HEK293T (cell line): Measurements from ENCODE around the gene IL18R1.
"Not testable (repeated sequence)": the region's sequence is repeated elsewhere in the genome, so short reads cannot be mapped to it uniquely, and the experiment has no call there.

Experiments used
- CTCF ChIA-PET: fragments of 350-600 bp; formaldehyde crosslinking; extraction: SDS; loops from one replicate; lab custom pipeline; 2021; ENCODE audit warnings: antibody characterized with exemption, inconsistent platforms; lab: Yijun Ruan, JAX
- POLR2A ChIA-PET: fragments of 350-600 bp; formaldehyde crosslinking; extraction: SDS; loops from one replicate; lab custom pipeline; 2020; ENCODE audit warnings: antibody characterized with exemption, inconsistent platforms; lab: Yijun Ruan, JAX
- DNase-seq: peaks from one replicate; pipeline ENCODE4 v3.0.0; 2012; ENCODE audit warnings: mixed read lengths; ENCODE audit errors: extremely low spot score
- ARNT ChIP-seq: fragments of 450-650 bp; IDR thresholded peaks from 2 replicates; pipeline ENCODE4 v1.6.1; 2017; ENCODE audit warnings: mild to moderate bottlenecking
- BHLHE40 ChIP-seq: fragments of 450-650 bp; IDR thresholded peaks from 2 replicates; pipeline ENCODE4 v1.6.1; 2016; ENCODE audit warnings: mild to moderate bottlenecking, moderate library complexity, borderline replicate concordance
- CTBP1 ChIP-seq: fragments of 450-650 bp; IDR thresholded peaks from 2 replicates; pipeline ENCODE4 v1.6.1; 2016; ENCODE audit warnings: borderline replicate concordance
- ELF4 ChIP-seq: fragments of 450-650 bp; IDR thresholded peaks from 2 replicates; pipeline ENCODE4 v1.6.1; 2017; ENCODE audit warnings: antibody characterized with exemption
- FOXA1 ChIP-seq: fragments of 450-650 bp; IDR thresholded peaks from 2 replicates; pipeline ENCODE4 v1.6.1; 2016; ENCODE audit warnings: mild to moderate bottlenecking
- FOXK2 ChIP-seq: fragments of 450-650 bp; IDR thresholded peaks from 2 replicates; pipeline ENCODE4 v1.6.1; 2016; ENCODE audit warnings: mild to moderate bottlenecking
- FOXM1 ChIP-seq: fragments of 450-650 bp; IDR thresholded peaks from 2 replicates; pipeline ENCODE4 v1.6.1; 2017; ENCODE audit warnings: mild to moderate bottlenecking, borderline replicate concordance
- HDGF ChIP-seq: fragments of 450-650 bp; IDR thresholded peaks from 2 replicates; pipeline ENCODE4 v1.6.1; 2017; ENCODE audit warnings: antibody characterized with exemption, borderline replicate concordance
- L3MBTL2 ChIP-seq: fragments of 450-650 bp; conservative IDR thresholded peaks from 2 replicates; pipeline ENCODE4 v1.6.1; 2016; ENCODE audit warnings: mild to moderate bottlenecking
- LEF1 ChIP-seq: fragments of 450-650 bp; IDR thresholded peaks from 2 replicates; pipeline ENCODE4 v1.6.1; 2017; ENCODE audit warnings: mild to moderate bottlenecking, borderline replicate concordance
- NFRKB ChIP-seq: fragments of 450-650 bp; IDR thresholded peaks from 2 replicates; pipeline ENCODE4 v1.6.1; 2016; ENCODE audit warnings: mild to moderate bottlenecking, moderate library complexity
- SP1 ChIP-seq: fragments of 450-650 bp; IDR thresholded peaks from 2 replicates; pipeline ENCODE4 v1.6.1; 2017
- SUZ12 ChIP-seq: fragments of 450-650 bp; IDR thresholded peaks from 2 replicates; pipeline ENCODE4 v1.6.1; 2016; ENCODE audit warnings: mild to moderate bottlenecking
- TARDBP ChIP-seq: fragments of 450-650 bp; IDR thresholded peaks from 2 replicates; pipeline ENCODE4 v1.6.1; 2016
- ZNF384 ChIP-seq: fragments of 450-650 bp; IDR thresholded peaks from 2 replicates; pipeline ENCODE4 v1.6.1; 2016
- TF ChIP-seq, protein P1 (sequence below): fragments of 450-650 bp; IDR thresholded peaks from 2 replicates; pipeline ENCODE4 v1.6.1; 2016

The IL18R1 gene

DNA sequence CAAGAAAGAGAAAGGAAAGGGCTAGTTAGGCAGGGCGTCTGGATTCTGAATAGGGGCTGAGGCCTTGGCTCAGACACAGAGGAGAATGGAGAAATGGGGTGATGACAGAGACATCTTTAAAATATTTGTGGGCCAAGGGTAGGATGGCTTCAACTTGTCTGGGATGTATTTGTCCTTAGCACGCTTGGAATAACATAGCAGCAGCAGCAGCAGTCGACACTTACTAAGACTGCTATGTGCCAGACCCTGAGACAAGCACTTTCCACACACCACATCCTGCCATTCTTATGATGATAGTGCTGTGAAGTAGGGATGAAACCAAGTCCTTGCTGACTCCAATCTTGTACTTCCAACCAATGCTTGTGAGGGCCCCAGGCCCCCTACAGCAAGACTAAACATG, 41.6 kb upstream of the IL18R1 start:
- POLR2A ChIA-PET, result no interaction called here
- TF ChIP-seq FOXM1, result no peak
- no peak for TF ChIP-seq TARDBP
- no peak for TF ChIP-seq SP1
- no peak for TF ChIP-seq ZNF384
- no peak for TF ChIP-seq SUZ12
- no peak for TF ChIP-seq LEF1
- TF ChIP-seq NFRKB, result no peak
- TF ChIP-seq, protein P1, sequence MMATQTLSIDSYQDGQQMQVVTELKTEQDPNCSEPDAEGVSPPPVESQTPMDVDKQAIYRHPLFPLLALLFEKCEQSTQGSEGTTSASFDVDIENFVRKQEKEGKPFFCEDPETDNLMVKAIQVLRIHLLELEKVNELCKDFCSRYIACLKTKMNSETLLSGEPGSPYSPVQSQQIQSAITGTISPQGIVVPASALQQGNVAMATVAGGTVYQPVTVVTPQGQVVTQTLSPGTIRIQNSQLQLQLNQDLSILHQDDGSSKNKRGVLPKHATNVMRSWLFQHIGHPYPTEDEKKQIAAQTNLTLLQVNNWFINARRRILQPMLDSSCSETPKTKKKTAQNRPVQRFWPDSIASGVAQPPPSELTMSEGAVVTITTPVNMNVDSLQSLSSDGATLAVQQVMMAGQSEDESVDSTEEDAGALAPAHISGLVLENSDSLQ, result no peak
- TF ChIP-seq ARNT, result no peak
- TF ChIP-seq HDGF, result no peak
- TF ChIP-seq FOXA1, result no peak
- DNase-seq, result no peak
- CTCF ChIA-PET, result no interaction called here

DNA sequence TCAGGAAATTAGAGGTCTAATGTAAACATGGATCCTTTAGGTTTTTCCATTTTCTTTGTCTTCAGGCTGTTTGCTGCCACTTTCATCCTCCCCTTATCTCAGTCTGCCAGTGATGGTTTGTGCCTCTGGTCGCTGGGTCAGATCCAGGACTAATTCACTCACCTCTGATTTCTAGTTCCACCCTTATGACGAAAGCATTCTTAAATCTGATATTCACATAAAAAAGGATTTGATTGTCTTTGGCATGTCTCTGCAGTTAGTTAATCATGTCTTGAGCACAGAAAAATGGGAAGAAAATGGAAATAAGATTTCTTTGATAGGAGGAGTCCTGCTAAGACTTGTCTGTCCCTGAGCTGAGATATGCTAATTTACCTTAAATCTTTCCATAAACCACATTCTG, 39.7 kb upstream of the IL18R1 start:
- ChIA-PET POLR2A (no interaction called here), CTCF (no interaction called here)
- DNase-seq, result no peak
- TF ChIP-seq CTBP1 (no peak), SUZ12 (no peak), L3MBTL2 (no peak)

DNA sequence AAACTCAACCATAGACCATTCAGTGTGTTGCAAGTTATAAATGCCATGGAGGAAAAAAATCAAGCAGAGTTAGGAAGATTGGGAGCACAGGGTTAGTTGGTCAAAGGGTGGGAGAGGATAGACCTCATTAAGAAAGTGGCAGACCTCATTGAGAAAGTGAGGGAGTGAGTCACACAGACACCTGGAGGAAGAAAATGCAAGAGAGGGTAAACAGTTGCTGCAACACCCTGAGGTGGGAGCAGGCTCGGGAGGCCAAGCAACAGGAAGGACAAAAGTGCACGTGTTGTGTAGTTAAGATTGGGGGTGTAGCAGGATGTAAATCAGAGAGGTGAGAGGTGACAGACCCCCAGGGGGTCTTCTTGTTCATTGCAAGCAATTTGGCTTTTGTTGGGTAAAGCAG, 37.9 kb upstream of the IL18R1 start:
- no peak for DNase-seq
- TF ChIP-seq SP1 (no peak), L3MBTL2 (no peak), FOXA1 (no peak), NFRKB (no peak), BHLHE40 (no peak), CTBP1 (no peak), LEF1 (no peak), HDGF (no peak), ELF4 (no peak), FOXK2 (no peak), ZNF384 (no peak), TARDBP (no peak), ARNT (no peak), SUZ12 (no peak), FOXM1 (no peak)
- TF ChIP-seq, protein P1, result no peak
- CTCF ChIA-PET, result no interaction called here
- POLR2A ChIA-PET, result no interaction called here

DNA sequence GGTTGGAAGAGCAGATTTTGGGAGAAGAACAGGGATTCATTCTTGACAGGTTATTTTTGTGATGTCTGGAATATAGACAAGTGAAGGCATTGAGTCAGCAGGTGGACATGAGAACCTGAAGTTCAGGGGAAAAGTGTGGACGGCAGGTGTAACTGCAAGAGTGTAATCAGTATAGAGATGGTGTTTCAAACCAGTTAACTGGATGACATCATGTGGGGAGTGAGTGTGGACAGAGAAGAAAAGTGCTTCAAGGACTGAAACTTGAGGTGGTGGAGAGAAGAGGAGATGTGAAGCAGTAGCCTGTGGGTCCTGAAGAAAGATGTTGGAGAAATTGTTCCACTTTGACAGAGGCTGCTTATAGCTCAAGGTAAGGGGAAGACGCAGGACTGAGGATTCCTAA, 37.2 kb upstream of the IL18R1 start:
- POLR2A ChIA-PET, result no interaction called here
- no peak for DNase-seq
- CTCF ChIA-PET, result no interaction called here
- TF ChIP-seq FOXA1, result no peak
- TF ChIP-seq ELF4, result no peak
- no peak for TF ChIP-seq ZNF384
- TF ChIP-seq BHLHE40, result no peak
- no peak for TF ChIP-seq HDGF
- TF ChIP-seq ARNT, result no peak
- no peak for TF ChIP-seq FOXK2
- TF ChIP-seq L3MBTL2, result no peak
- TF ChIP-seq SUZ12, result no peak
- no peak for TF ChIP-seq SP1
- TF ChIP-seq TARDBP, result no peak
- no peak for TF ChIP-seq LEF1
- no peak for TF ChIP-seq FOXM1
- no peak for TF ChIP-seq NFRKB
- no peak for TF ChIP-seq CTBP1
- TF ChIP-seq, protein P1, result no peak

DNA sequence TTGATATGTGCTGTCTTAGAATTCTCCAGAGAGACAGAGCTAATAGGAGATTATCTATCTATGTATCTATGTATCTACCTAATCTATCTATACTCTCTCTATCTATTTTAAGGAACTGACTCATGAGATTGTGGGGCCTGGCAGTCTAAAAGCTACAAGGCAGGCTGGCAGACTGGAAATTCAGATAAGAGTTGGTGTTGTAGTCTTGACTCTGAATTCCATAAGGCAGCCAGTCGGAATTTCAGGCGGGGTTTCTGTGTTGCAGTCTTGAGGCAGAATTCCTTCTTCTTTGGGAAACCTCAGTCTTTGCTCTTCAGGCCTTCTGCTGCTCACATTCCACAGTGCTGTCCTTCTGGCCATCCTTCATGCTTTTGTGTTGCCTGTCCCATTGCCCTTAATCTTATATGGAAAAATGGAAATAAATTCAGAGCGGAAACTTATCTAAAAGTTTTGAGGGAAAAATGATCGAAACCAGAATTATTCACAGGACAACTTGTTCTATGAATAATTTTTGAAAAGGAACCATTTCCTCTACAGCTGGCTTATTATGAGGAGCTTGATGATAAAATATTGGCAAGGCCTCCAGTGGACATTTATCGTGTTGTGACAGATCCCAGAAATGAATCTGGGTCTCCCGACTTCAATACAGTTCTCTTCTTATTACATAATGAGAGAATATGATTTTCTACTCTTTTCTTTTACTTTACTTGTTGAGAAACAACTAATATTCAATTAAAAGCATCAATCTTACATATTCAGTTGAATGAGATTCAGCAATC, 33.5 kb upstream of the IL18R1 start:
- TF ChIP-seq SP1, result no peak
- DNase-seq, result no peak
- POLR2A ChIA-PET, result no interaction called here
- CTCF ChIA-PET, result no interaction called here

DNA sequence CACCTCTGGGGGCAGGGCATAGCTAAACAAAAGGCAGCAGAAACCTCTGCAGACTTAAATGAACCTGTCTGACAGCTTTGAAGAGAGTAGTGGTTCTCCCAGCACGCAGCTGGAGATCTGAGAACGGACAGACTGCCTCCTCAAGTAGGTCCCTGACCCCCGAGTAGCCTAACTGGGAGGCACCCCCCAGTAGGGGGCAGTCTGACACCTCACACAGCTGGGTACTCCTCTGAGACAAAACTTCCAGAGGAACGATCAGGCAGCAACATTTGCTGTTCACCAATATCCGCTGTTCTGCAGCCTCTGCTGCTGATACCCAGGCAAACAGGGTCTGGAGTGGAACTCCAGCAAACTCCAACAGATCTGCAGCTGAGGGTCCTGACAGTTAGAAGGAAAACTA, 30.7 kb upstream of the IL18R1 start:
- POLR2A ChIA-PET, DNase-seq, CTCF ChIA-PET: not testable (repeated sequence)

DNA sequence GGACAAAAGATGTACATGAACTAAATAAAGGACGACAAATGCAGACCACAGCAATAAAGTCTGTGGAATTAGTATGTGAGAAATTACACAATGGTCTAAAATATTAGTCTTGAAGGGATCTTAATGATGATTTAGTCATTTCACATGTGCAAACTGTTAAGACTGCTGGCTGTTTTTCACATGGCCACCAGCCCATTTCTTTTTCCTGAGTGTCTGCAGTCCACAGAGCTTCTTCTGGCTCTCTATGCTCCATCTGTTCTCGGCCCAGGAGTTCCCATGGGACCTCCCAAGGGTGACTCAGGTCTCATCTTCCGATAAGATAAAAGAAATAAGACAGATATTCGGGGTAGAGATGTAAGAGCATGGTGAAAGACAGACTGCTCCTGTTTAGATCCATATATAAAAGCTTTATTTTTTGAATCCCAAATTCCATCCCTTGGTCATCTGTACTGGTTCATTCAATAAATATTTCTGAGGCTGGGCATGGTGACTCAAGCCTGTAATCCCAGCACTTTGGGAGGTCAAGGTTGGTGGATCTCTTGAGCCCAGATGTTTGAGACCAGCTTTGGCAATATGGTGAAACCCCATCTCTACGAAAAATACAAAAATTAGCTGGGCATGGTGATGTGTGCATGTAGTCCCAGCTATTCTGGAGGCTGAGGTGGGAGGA, 24.1 kb upstream of the IL18R1 start:
- ChIA-PET CTCF (no interaction called here), POLR2A (no interaction called here)
- DNase-seq, result no peak
- TF ChIP-seq, protein P1, result no peak
- TF ChIP-seq L3MBTL2, result no peak
- TF ChIP-seq LEF1, result no peak
- no peak for TF ChIP-seq CTBP1
- no peak for TF ChIP-seq FOXK2
- TF ChIP-seq SUZ12, result no peak
- no peak for TF ChIP-seq FOXM1
- TF ChIP-seq HDGF, result no peak
- no peak for TF ChIP-seq ARNT
- TF ChIP-seq TARDBP, result no peak
- no peak for TF ChIP-seq SP1
- TF ChIP-seq NFRKB, result no peak
- no peak for TF ChIP-seq ELF4
- TF ChIP-seq ZNF384, result no peak
- no peak for TF ChIP-seq FOXA1
- no peak for TF ChIP-seq BHLHE40
